Right lobe of liver (tissue), 6 donors: ENCODE results near the gene CLCNKB. TPM values are rescaled to one million over a fixed set of nuclear protein-coding genes. Genes with fewer than 3 reads are reported as not detected.

Source experiments
- ATAC-seq, 4 donors: fragments of 200-7000 bp; cut with Tn5 transposase; one replicate each; pipeline ENCODE4 v1.9.1; 2020; ENCODE audit warnings: mild to moderate bottlenecking in 4 of 4, moderate library complexity in 4 of 4
- DNase-seq, 3 donors: peaks; one replicate each; pipeline ENCODE4 v3.0.0-alpha.2; 2020
- H3K27ac ChIP-seq, 3 donors: fragments of 200-600 bp; one replicate each; pipeline ENCODE4 v1.8.0; 2022
- H3K27me3 ChIP-seq, 2 donors: fragments of 200-600 bp; one replicate each; pipeline ENCODE4 v1.8.0; 2022
- H3K36me3 ChIP-seq, 4 donors: fragments of 200-600 bp; sonication (generic) in 1 of 4; one replicate each; pipeline versions ENCODE4 v1.5.1 to v1.8.0; 2017 to 2022; ENCODE audit warnings: control low read depth in 1 of 4
- H3K4me1 ChIP-seq, 4 donors: fragments of 200-600 bp; sonication (generic) in 1 of 4; one replicate each; pipeline versions ENCODE4 v1.5.1 to v1.8.0; 2017 to 2022; ENCODE audit warnings: control low read depth in 1 of 4
- H3K4me3 ChIP-seq, 3 donors: fragments of 200-600 bp; one replicate each; pipeline ENCODE4 v1.8.0; 2022
- H3K9me3 ChIP-seq, 4 donors: fragments of 200-600 bp; sonication (generic) in 1 of 4; one replicate each; pipeline versions ENCODE4 v1.5.1 to v1.8.0; 2017 to 2022; ENCODE audit warnings: control low read depth in 1 of 4
- POLR2A ChIP-seq: fragments of 450-650 bp; IDR thresholded peaks from one replicate; pipeline ENCODE4 v1.6.1; 2017; ENCODE audit warnings: antibody characterized with exemption, mild to moderate bottlenecking
- WGBS: methylation state at CpG from one replicate; pipeline ENCODE4 v1.1.6; 2018; ENCODE audit warnings: low coverage, low lambda C conversion rate; ENCODE audit not compliant: insufficient coverage; ENCODE audit errors: missing lambda C conversion rate; 5-methylcytosine and 5-hydroxymethylcytosine counted together
- intact Hi-C, 2 donors: fragments of 100-400 bp; cut with DNase I; formaldehyde crosslinking; loops; one replicate each; pipeline versions ENCODE4 v1.11.2 to v1.14.1; 2022
- total RNA-seq, 6 experiments: library from RNA; depleted of rRNA in 2 of 6; stranded (reverse); fragments of >200 nt in 2 of 6; fragmentation: NEBNext Ultra II Directional in 3 of 6; extraction: Animal tissue kit (Norgen Biotek cat#: 25700) in 3 of 6; gene quantifications; one replicate each; pipeline versions ENCODE4 v1.1.0 to v1.2.4, GENCODE V29; 2016 to 2023
- TF ChIP-seq, protein P1 (sequence below), 4 donors: fragments of 200-600 bp in 3 of 4; fragments of 450-650 bp in 1 of 4; IDR thresholded peaks; one replicate each; pipeline versions ENCODE4 v1.5.1 to v1.8.0; 2016 to 2022; ENCODE audit warnings: antibody characterized with exemption in 4 of 4, mild to moderate bottlenecking in 2 of 4
- donor health status: DM: no; HTN: yes; CAD: no.
- donor health status: DM: no; HTN: no; CAD: no.
- donor health status: DM: no; HTN: no; CAD: no.
- donor health status: DM: no; HTN: yes; CAD: no.
- donor health status: DM: no; HTN: yes; CAD: no.

The CLCNKB gene
- total RNA-seq, 6 experiments from 2014 or later = not detected

GRCh38 chr1:16083486-16083885 lies 39.9 kb downstream of the CLCNKB start:
- H3K9me3 ChIP-seq = no peaks in the 10 kb centered on the region
- WGBS = 84% methylated on average over 4 of the region's 5 CpGs
- no peaks in the 10 kb centered on the region for H3K27me3 ChIP-seq
- intact Hi-C loops = loop anchor here (2.0 to 5.0 kb wide), 2 partner anchors 103 to 104 kb away; no protein-coding TSS in a partner anchor
- no peak overlapping the region for H3K4me3 ChIP-seq
- ATAC-seq = no peak
- no peak for TF ChIP-seq POLR2A
- TF ChIP-seq, protein P1, sequence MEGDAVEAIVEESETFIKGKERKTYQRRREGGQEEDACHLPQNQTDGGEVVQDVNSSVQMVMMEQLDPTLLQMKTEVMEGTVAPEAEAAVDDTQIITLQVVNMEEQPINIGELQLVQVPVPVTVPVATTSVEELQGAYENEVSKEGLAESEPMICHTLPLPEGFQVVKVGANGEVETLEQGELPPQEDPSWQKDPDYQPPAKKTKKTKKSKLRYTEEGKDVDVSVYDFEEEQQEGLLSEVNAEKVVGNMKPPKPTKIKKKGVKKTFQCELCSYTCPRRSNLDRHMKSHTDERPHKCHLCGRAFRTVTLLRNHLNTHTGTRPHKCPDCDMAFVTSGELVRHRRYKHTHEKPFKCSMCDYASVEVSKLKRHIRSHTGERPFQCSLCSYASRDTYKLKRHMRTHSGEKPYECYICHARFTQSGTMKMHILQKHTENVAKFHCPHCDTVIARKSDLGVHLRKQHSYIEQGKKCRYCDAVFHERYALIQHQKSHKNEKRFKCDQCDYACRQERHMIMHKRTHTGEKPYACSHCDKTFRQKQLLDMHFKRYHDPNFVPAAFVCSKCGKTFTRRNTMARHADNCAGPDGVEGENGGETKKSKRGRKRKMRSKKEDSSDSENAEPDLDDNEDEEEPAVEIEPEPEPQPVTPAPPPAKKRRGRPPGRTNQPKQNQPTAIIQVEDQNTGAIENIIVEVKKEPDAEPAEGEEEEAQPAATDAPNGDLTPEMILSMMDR (IDR thresholded peaks at IDR 0.05) = no peak
- no peak for DNase-seq
- no peak overlapping the region for H3K27ac ChIP-seq
- H3K4me1 ChIP-seq = peaks cover 0 to 7% (median 0%) of the 10 kb centered on the region in 4 donors
- H3K36me3 ChIP-seq = no peaks in the 10 kb centered on the region

DNA sequence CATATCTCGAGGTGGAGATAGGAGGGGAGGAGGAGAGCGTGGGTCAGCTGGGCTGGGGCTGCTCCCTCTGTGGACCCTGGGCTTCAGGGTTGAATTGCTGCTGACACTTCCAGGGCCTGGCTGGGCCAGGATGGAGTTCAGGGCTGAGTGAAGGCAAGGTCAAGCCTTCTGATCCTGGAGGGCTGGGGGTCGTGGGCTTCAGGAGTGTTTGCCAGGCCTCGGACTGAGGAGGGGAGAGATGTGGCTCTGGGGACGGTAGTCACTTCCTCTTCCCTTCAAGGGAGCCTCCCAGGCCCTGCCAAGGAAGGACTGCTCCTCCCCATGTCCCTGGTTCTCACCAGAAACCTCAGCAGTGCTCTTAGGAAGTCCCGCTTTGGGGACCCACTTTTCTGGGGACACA lies 41.9 kb downstream of the CLCNKB start:
- ATAC-seq = no peak
- WGBS = 71% methylated on average over 1 of the region's 6 CpGs
- intact Hi-C loops = no loop called here
- no peaks in the 10 kb centered on the region for H3K4me1 ChIP-seq
- DNase-seq = no peak
- no peaks in the 10 kb centered on the region for H3K27me3 ChIP-seq
- no peak overlapping the region for H3K27ac ChIP-seq
- TF ChIP-seq, protein P1 (IDR thresholded peaks at IDR 0.05) = no peak
- TF ChIP-seq POLR2A = no peak
- no peaks in the 10 kb centered on the region for H3K9me3 ChIP-seq
- H3K36me3 ChIP-seq = no peaks in the 10 kb centered on the region
- no peak overlapping the region for H3K4me3 ChIP-seq

DNA sequence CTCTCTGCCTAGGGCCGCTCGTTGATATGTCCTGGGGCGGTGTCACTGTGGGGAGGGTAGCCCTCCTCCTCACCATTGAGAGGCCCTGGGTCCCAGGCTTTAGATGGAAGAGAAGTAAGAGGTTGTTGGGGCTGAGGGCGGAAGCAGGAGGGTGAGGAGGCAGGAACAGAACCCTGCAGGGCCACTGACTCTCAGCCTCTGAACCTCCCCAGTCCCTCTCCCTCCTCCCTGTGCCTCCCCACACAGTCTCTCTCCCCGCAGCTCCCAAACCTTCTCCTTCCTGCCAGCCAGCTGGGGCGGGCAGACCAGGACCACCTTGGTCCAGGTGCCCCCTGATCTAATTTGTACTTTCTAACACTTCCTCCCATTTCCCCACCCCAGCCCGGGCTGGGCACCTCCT lies 44.2 kb downstream of the CLCNKB start:
- no peaks in the 10 kb centered on the region for H3K9me3 ChIP-seq

DNA sequence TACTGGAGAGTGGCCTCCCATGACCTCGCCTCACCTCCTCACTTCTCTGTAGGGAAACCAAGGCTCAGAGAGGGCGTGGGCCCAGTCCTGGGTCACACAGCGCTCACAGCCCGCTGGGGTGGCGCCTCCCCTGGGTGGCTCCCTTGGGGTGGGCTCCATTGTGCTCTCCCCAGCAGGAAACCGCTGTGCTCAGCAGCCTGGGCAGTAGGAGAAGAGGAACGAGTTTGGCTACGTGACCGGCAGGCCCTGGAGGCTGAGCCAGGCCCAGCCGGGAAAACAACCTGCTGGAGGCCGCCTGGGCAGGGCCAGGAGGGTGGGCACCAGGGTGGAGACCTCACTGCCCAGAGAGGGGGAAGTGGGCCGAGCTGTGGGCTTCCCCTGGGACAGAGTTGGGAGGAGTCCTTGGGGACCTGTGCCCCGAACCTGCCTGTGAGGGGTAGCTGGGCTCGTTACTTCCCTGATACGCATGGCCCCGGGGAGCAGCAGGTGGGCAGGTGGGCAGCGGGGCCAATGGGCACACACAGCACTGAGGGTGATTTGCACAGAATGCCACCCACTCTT lies 44.8 kb downstream of the CLCNKB start:
- no peaks in the 10 kb centered on the region for H3K36me3 ChIP-seq
- H3K4me1 ChIP-seq = no peaks in the 10 kb centered on the region
- intact Hi-C loops = no loop called here
- peak; percentile 15 to 49 (median 23) for ATAC-seq
- H3K27ac ChIP-seq = no peak overlapping the region
- no peak for TF ChIP-seq POLR2A
- TF ChIP-seq, protein P1 (IDR thresholded peaks at IDR 0.05) = no peak
- no peaks in the 10 kb centered on the region for H3K9me3 ChIP-seq
- no peak overlapping the region for H3K4me3 ChIP-seq
- no CpG with 5 or more reads among the region's 17 CpGs for WGBS
- no peak for DNase-seq
- H3K27me3 ChIP-seq = no peaks in the 10 kb centered on the region

More for the DNA sequence above, 44.2 kb downstream of the CLCNKB start:
- Histone ChIP-seq H3K27me3 (no peaks in the 10 kb centered on the region), H3K36me3 (no peaks in the 10 kb centered on the region), H3K4me1 (no peaks in the 10 kb centered on the region), H3K4me3 (no peak overlapping the region), H3K27ac (no peak overlapping the region)
- ATAC-seq (no peak), DNase-seq (no peak)
- TF ChIP-seq, protein P1 (IDR thresholded peaks at IDR 0.05) = no peak
- TF ChIP-seq POLR2A = no peak
- intact Hi-C loops = no loop called here
- WGBS = 77% methylated on average over 6 of the region's 7 CpGs
